Kidney (tissue), 14 donors: ENCODE measurements around the gene MARCOL. TPM values are rescaled to one million over a fixed set of nuclear protein-coding genes. Genes with fewer than 3 reads are reported as not detected.

Experiments used
- DNase-seq, 5 donors: peaks; one replicate each; pipeline ENCODE4 v3.0.0-alpha.2; 2013 to 2020
- FAIRE-seq: peaks from 2 replicates; lab custom pipeline; 2012; peaks lifted over from hg19 to GRCh38; lab: Jason Lieb, UNC
- H3K27ac ChIP-seq, 2 donors: one replicate each; pipeline ENCODE4 v1.7.0; 2013; ENCODE audit warnings: low read depth in 2 of 2, low read length in 2 of 2, inconsistent platforms in 1 of 2
- H3K27me3 ChIP-seq: one replicate; pipeline ENCODE4 v1.7.1; 2013; ENCODE audit warnings: low read length, inconsistent platforms; ENCODE audit not compliant: control insufficient read depth, insufficient read depth
- H3K36me3 ChIP-seq, 3 donors: one replicate each; pipeline versions ENCODE4 v1.7.0 to v1.7.1; 2013; ENCODE audit warnings: low read length in 3 of 3, control low read depth in 1 of 3, inconsistent platforms in 1 of 3; ENCODE audit not compliant: insufficient read depth in 3 of 3, control insufficient read depth in 2 of 3
- H3K4me1 ChIP-seq, 3 donors: one replicate each; pipeline versions ENCODE4 v1.7.0 to v1.7.1; 2013; ENCODE audit warnings: low read length in 3 of 3, inconsistent platforms in 1 of 3, low read depth in 1 of 3; ENCODE audit not compliant: control insufficient read depth in 2 of 3, insufficient read depth in 2 of 3
- H3K4me3 ChIP-seq, 3 donors: one replicate each; pipeline versions ENCODE4 v1.7.0 to v1.8.1; 2013; ENCODE audit warnings: low read length in 3 of 3, control low read depth in 1 of 3, inconsistent platforms in 1 of 3
- H3K9ac ChIP-seq, 3 donors: one replicate each; pipeline versions ENCODE4 v1.7.0 to v1.7.1; 2013; ENCODE audit warnings: low read length in 3 of 3, control low read depth in 1 of 3, inconsistent platforms in 1 of 3
- H3K9me3 ChIP-seq, 3 donors: one replicate each; pipeline versions ENCODE4 v1.7.0 to v1.7.1; 2013; ENCODE audit warnings: low read length in 3 of 3, control low read depth in 1 of 3, inconsistent platforms in 1 of 3; ENCODE audit not compliant: control insufficient read depth in 2 of 3, insufficient read depth in 1 of 3
- CTCF ChIP-seq: IDR thresholded peaks from 3 replicates; pipeline ENCODE4 v1.5.1; 2012; ENCODE audit warnings: mild to moderate bottlenecking, moderate library complexity, borderline replicate concordance; ENCODE audit not compliant: insufficient read depth; ENCODE audit errors: extremely low read depth
- intact Hi-C: fragments of 100-400 bp; cut with DNase I; formaldehyde crosslinking; loops from one replicate; pipeline ENCODE4 v1.11.1; 2022
- polyA plus RNA-seq: library from polyadenylated mRNA; stranded (reverse); fragments of 350-450 nt; fragmentation: Illumina TruSeq; extraction: RNeasy Lipid Tissue Mini Kit (QIAGEN cat#74804); gene quantifications from one replicate; pipeline ENCODE4 v1.2.3, GENCODE V29; 2014; ENCODE audit warnings: low read depth, low replicate concordance; ENCODE audit not compliant: insufficient read depth
- total RNA-seq: library from RNA; stranded (reverse); fragmentation: NEBNext Ultra II Directional; extraction: Animal tissue kit (Norgen Biotek cat#: 25700); gene quantifications from one replicate; pipeline ENCODE4 v1.2.1, GENCODE V29; 2021
- donor health status: control.
- donor health status: control.
- donor health status: control.
- donor health status: control.
- donor health status: control.
- donor health status: DM: yes; HTN: yes; CAD: no.
- donor health status: Normal renal cell carcinoma (clear cell type).

Gene MARCOL
- total and polyA plus RNA-seq, 2 donors from 2014 or later = not detected

- Histone ChIP-seq H3K4me1 (no peaks in the 10 kb centered on the region), H3K27ac (no peak overlapping the region), H3K27me3 (no peaks in the 10 kb centered on the region), H3K9me3 (no peaks in the 10 kb centered on the region), H3K4me3 (no peak overlapping the region), H3K9ac (no peak overlapping the region), H3K36me3 (no peaks in the 10 kb centered on the region)
- FAIRE-seq = no peak
- intact Hi-C loops = no loop called here
- no peak for DNase-seq
- no peak for TF ChIP-seq CTCF
Measured at GRCh38 chr5:148228392-148228984, 9.8 kb upstream of the MARCOL start.

- DNase-seq (no peak), FAIRE-seq (no peak)
- H3K4me1 ChIP-seq = no peaks in the 10 kb centered on the region
- no peak overlapping the region for H3K9ac ChIP-seq
- H3K27ac ChIP-seq = no peak overlapping the region
- intact Hi-C loops = no loop called here
- H3K9me3 ChIP-seq = no peaks in the 10 kb centered on the region
- H3K4me3 ChIP-seq = no peak overlapping the region
- no peaks in the 10 kb centered on the region for H3K27me3 ChIP-seq
- TF ChIP-seq CTCF = no peak
- no peaks in the 10 kb centered on the region for H3K36me3 ChIP-seq
Measured at GRCh38 chr5:148229840-148230239, 8.5 kb upstream of the MARCOL start.

GRCh38 chr5:148230240-148230639, 8.1 kb upstream of the MARCOL start:
- Histone ChIP-seq H3K36me3 (no peaks in the 10 kb centered on the region), H3K4me3 (no peak overlapping the region), H3K9ac (no peak overlapping the region), H3K27me3 (no peaks in the 10 kb centered on the region), H3K4me1 (no peaks in the 10 kb centered on the region), H3K27ac (no peak overlapping the region), H3K9me3 (no peaks in the 10 kb centered on the region)
- intact Hi-C loops = no loop called here
- no peak for FAIRE-seq
- no peak for DNase-seq
- no peak for TF ChIP-seq CTCF
